Measurements from ENCODE around the gene COL18A1. TPM values are rescaled to one million over a fixed set of nuclear protein-coding genes. Genes with fewer than 3 reads are reported as not detected.

Gene COL18A1
- total and polyA plus RNA-seq, 4 donors = 44.9 to 308 (median 232) TPM

GRCh38 chr21:45556302-45556644, 151.3 kb downstream of the COL18A1 start:
- Histone ChIP-seq H3K4me1 (ENCODE audit: control insufficient read depth in 4 of 4, insufficient read depth in 4 of 4, low read length in 3 of 4) (peaks cover 0 to 16% (median 6%) of the 10 kb centered on the region in 4 donors), H3K27ac (ENCODE audit: low read depth in 1 of 2, low read length in 2 of 2) (peak overlapping the region in 1 of 2 donors; percentile 66), H3K4me3 (ENCODE audit: low read depth in 1 of 3, low read length in 3 of 3) (peak overlapping the region in 1 of 3 donors; percentile 52), H3K36me3 (ENCODE audit: control insufficient read depth in 4 of 4, insufficient read depth in 3 of 4, low read depth in 1 of 4, low read length in 3 of 4) (no peaks in the 10 kb centered on the region), H3K9ac (ENCODE audit: low read depth in 1 of 2, low read length in 2 of 2) (no peak overlapping the region), H3K9me3 (ENCODE audit: control insufficient read depth in 4 of 4, low read length in 3 of 4) (no peaks in the 10 kb centered on the region), H3K27me3 (ENCODE audit: control insufficient read depth in 4 of 4, insufficient read depth in 4 of 4, low read length in 3 of 4) (no peaks in the 10 kb centered on the region)
- TF ChIP-seq JUND (IDR thresholded peaks at IDR 0.05) (no peak), CTCF (IDR thresholded peaks at IDR 0.05; ENCODE audit: low read depth, low read length, missing input control) (no peak), HNF4G (IDR thresholded peaks at IDR 0.05) (no peak), FOXA2 (IDR thresholded peaks at IDR 0.05) (no peak)
- DNase-seq (ENCODE audit: low spot score) = no peak
- 60% methylated on average over 12 of the region's 12 CpGs for WGBS

GRCh38 chr21:45556645-45557615, 152.0 kb downstream of the COL18A1 start:
- Histone ChIP-seq H3K4me3 (ENCODE audit: low read depth in 1 of 3, low read length in 3 of 3) (no peak overlapping the region), H3K4me1 (ENCODE audit: control insufficient read depth in 4 of 4, insufficient read depth in 4 of 4, low read length in 3 of 4) (peaks cover 0 to 16% (median 6%) of the 10 kb centered on the region in 4 donors), H3K9me3 (ENCODE audit: control insufficient read depth in 4 of 4, low read length in 3 of 4) (no peaks in the 10 kb centered on the region), H3K27ac (ENCODE audit: low read depth in 1 of 2, low read length in 2 of 2) (no peak overlapping the region), H3K27me3 (ENCODE audit: control insufficient read depth in 4 of 4, insufficient read depth in 4 of 4, low read length in 3 of 4) (no peaks in the 10 kb centered on the region), H3K36me3 (ENCODE audit: control insufficient read depth in 4 of 4, insufficient read depth in 3 of 4, low read depth in 1 of 4, low read length in 3 of 4) (no peaks in the 10 kb centered on the region), H3K9ac (ENCODE audit: low read depth in 1 of 2, low read length in 2 of 2) (no peak overlapping the region)
- no peak for DNase-seq (ENCODE audit: low spot score)
- WGBS = 82% methylated on average over 33 of the region's 33 CpGs
- TF ChIP-seq RXRA (IDR thresholded peaks at IDR 0.05) (peak; percentile 22 to 33), YY1 (IDR thresholded peaks at IDR 0.05) (peak; percentile 27), FOXA1 (IDR thresholded peaks at IDR 0.05) (no peak), RAD21 (IDR thresholded peaks at IDR 0.05) (peak in 1 of 2 donors; percentile 52), HNF4A (conservative IDR thresholded peaks at IDR 0.05) (peak; percentile 22 to 48), SP1 (IDR thresholded peaks at IDR 0.05) (peak; percentile 10), NR2F2 (IDR thresholded peaks at IDR 0.05) (no peak)

- no peak for DNase-seq (ENCODE audit: low spot score)
- Histone ChIP-seq H3K9ac (ENCODE audit: low read depth in 1 of 2, low read length in 2 of 2) (no peak overlapping the region), H3K9me3 (ENCODE audit: control insufficient read depth in 4 of 4, low read length in 3 of 4) (no peaks in the 10 kb centered on the region), H3K36me3 (ENCODE audit: control insufficient read depth in 4 of 4, insufficient read depth in 3 of 4, low read depth in 1 of 4, low read length in 3 of 4) (no peaks in the 10 kb centered on the region), H3K27ac (ENCODE audit: low read depth in 1 of 2, low read length in 2 of 2) (no peak overlapping the region), H3K4me1 (ENCODE audit: control insufficient read depth in 4 of 4, insufficient read depth in 4 of 4, low read length in 3 of 4) (peaks cover 0 to 16% (median 6%) of the 10 kb centered on the region in 4 donors), H3K4me3 (ENCODE audit: low read depth in 1 of 3, low read length in 3 of 3) (no peak overlapping the region), H3K27me3 (ENCODE audit: control insufficient read depth in 4 of 4, insufficient read depth in 4 of 4, low read length in 3 of 4) (peaks cover 0 to 4% (median 0%) of the 10 kb centered on the region in 4 donors)
- WGBS = 93% methylated on average over 14 of the region's 14 CpGs
- TF ChIP-seq JUND (IDR thresholded peaks at IDR 0.05) (no peak), FOXA1 (IDR thresholded peaks at IDR 0.05) (no peak), ATF3 (IDR thresholded peaks at IDR 0.05) (no peak), HNF4G (IDR thresholded peaks at IDR 0.05) (no peak), FOXA2 (IDR thresholded peaks at IDR 0.05) (no peak), CTCF (IDR thresholded peaks at IDR 0.05; ENCODE audit: low read depth, low read length, missing input control) (no peak), GABPA (IDR thresholded peaks at IDR 0.05 in 1 of 2, conservative IDR thresholded peaks at IDR 0.05 in 1 of 2) (no peak), MAX (IDR thresholded peaks at IDR 0.05) (no peak), RAD21 (IDR thresholded peaks at IDR 0.05) (no peak), ZBTB33 (IDR thresholded peaks at IDR 0.05) (no peak), EGR1 (IDR thresholded peaks at IDR 0.05; ENCODE audit: low read depth in 2 of 2) (no peak), TAF1 (conservative IDR thresholded peaks at IDR 0.05) (no peak)
These were observed 152.7 kb downstream of the COL18A1 start for GRCh38 chr21:45557616-45558043.

All from liver (tissue), 9 donors.